AG09319 (cell line): Measurements from ENCODE around the gene RABGAP1L.

Source experiments
- DNase-seq: peaks from one replicate; pipeline ENCODE4 v3.0.0-alpha.2; 2010; ENCODE audit warnings: low read depth; ENCODE audit errors: extremely low read depth
- TF ChIP-seq, protein P1 (sequence below): IDR thresholded peaks from 2 replicates; pipeline ENCODE4 v1.5.1; 2011; ENCODE audit warnings: low read depth, mild to moderate bottlenecking, inconsistent platforms, low read length, moderate library complexity

RABGAP1L gene

DNA sequence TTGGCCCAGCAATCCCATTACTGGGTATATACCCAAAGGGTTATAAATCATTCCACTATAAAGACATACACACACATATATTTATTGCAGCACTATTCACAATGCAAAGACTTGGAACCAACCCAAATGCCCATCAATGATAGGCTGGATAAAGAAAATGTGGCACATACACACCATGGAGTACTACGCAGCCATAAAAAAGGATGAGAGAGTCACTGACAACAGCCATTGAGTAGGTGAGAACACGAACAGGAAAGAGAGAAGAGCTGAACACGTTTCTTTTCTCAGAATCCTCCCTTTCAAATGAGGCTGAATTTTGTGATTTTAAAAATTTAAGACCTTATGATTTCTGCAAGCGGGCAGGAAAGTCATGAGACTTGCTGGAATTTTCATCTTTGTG is 10.1 kb upstream of the RABGAP1L start:
- DNase-seq: no peak
- TF ChIP-seq, protein P1, sequence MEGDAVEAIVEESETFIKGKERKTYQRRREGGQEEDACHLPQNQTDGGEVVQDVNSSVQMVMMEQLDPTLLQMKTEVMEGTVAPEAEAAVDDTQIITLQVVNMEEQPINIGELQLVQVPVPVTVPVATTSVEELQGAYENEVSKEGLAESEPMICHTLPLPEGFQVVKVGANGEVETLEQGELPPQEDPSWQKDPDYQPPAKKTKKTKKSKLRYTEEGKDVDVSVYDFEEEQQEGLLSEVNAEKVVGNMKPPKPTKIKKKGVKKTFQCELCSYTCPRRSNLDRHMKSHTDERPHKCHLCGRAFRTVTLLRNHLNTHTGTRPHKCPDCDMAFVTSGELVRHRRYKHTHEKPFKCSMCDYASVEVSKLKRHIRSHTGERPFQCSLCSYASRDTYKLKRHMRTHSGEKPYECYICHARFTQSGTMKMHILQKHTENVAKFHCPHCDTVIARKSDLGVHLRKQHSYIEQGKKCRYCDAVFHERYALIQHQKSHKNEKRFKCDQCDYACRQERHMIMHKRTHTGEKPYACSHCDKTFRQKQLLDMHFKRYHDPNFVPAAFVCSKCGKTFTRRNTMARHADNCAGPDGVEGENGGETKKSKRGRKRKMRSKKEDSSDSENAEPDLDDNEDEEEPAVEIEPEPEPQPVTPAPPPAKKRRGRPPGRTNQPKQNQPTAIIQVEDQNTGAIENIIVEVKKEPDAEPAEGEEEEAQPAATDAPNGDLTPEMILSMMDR: no peak

DNA sequence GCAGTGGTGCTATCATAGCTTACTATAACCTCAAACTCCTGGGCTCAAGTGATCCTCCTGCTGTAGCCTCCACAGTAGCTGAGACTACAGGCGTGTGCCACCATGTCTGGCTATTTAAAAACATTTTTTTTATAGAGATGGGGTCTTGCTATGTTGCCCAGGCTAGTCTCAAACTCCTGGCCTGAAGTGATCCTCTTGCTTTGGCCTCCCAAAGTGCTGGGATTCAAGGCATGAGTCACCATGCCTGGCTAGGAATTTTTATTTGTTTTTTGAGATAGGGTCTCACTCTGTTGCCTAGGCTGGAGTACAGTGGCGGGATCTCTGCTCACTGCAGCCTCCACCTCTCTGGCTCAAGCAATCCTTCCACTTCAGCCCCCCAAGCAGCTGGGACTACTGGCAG is 8.8 kb upstream of the RABGAP1L start:
- no peak for DNase-seq
- TF ChIP-seq, protein P1: no peak

GRCh38 chr1:174152427-174152826 is 6.9 kb upstream of the RABGAP1L start:
- DNase-seq: no peak
- TF ChIP-seq, protein P1: no peak

- TF ChIP-seq, protein P1: no peak
- no peak for DNase-seq
Measured at GRCh38 chr1:174153085-174153824, 6.1 kb upstream of the RABGAP1L start.

GRCh38 chr1:174153825-174154107 is 5.6 kb upstream of the RABGAP1L start:
- TF ChIP-seq, protein P1: no peak
- DNase-seq: no peak

- TF ChIP-seq, protein P1: no peak
- DNase-seq: no peak
Measured at GRCh38 chr1:174156437-174156836, 2.9 kb upstream of the RABGAP1L start.

DNA sequence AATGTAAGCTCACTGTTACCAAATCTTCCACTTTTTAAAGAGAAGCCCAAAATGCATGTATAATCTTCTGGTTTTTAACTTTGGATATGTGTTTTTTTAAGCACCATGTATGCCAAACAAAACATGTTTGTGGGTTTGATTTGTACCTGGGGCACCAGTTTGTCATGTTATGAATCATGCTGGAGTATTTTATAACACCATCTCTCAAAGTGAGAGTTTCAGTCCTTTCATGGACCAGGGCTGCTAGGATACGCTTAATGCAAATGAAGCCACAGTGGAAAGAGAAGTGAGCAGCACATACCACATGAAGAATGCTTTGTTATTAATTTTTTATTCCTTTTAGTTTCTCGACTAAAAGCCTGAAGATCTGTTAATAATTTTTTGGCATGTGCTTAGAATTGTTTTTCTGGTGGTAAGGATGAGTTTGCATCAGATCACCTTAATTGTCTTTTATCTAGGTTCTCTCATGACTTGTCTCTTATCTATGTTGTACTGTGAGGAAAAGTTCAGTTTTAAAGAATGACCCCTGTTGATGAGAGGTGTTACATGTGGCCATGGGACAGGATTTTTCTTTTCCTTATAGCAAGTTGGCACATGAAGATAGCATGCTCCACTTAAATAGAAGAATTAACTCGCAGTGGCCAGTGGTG is 2.0 kb upstream of the RABGAP1L start:
- DNase-seq: no peak
- TF ChIP-seq, protein P1: no peak
